Measurements from ENCODE around the gene FRMD1.

DNA sequence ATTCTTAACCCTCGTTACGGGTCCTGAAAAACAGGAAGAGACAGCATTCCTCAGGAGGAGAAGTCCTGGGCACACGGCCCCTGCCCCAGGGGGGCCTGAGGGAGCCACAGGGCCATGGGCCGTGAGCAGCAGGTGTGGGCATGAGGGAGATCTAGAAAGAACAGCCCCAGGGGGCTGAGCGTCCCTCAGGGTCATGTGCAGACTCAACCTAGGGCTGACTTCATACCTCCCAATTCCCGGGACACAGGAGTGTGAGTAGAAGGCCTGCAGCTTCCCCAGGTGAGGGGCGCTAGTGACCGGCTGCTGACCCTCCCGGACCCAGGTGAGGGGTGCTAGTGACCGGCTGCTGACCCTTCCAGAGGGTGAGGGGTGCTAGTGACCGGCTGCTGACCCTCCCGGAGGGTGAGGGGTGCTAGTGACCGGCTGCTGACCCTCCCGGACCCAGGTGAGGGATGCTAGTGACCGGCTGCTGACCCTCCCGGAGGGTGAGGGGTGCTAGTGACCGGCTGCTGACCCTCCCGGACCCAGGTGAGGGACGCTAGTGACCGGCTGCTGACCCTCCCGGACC, 35.1 kb downstream of the FRMD1 start:
- TF ChIP-seq, protein P1, sequence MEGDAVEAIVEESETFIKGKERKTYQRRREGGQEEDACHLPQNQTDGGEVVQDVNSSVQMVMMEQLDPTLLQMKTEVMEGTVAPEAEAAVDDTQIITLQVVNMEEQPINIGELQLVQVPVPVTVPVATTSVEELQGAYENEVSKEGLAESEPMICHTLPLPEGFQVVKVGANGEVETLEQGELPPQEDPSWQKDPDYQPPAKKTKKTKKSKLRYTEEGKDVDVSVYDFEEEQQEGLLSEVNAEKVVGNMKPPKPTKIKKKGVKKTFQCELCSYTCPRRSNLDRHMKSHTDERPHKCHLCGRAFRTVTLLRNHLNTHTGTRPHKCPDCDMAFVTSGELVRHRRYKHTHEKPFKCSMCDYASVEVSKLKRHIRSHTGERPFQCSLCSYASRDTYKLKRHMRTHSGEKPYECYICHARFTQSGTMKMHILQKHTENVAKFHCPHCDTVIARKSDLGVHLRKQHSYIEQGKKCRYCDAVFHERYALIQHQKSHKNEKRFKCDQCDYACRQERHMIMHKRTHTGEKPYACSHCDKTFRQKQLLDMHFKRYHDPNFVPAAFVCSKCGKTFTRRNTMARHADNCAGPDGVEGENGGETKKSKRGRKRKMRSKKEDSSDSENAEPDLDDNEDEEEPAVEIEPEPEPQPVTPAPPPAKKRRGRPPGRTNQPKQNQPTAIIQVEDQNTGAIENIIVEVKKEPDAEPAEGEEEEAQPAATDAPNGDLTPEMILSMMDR (IDR thresholded peaks at IDR 0.05 in 2 of 3, conservative IDR thresholded peaks at IDR 0.05 in 1 of 3; ENCODE audit: control insufficient read depth in 2 of 3, extremely low read depth in 1 of 3, insufficient read depth in 1 of 3, low read depth in 3 of 3, low read length in 3 of 3): no peak
- TF ChIP-seq, protein P2, sequence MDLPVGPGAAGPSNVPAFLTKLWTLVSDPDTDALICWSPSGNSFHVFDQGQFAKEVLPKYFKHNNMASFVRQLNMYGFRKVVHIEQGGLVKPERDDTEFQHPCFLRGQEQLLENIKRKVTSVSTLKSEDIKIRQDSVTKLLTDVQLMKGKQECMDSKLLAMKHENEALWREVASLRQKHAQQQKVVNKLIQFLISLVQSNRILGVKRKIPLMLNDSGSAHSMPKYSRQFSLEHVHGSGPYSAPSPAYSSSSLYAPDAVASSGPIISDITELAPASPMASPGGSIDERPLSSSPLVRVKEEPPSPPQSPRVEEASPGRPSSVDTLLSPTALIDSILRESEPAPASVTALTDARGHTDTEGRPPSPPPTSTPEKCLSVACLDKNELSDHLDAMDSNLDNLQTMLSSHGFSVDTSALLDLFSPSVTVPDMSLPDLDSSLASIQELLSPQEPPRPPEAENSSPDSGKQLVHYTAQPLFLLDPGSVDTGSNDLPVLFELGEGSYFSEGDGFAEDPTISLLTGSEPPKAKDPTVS (IDR thresholded peaks at IDR 0.05; ENCODE audit: low read depth, low read length): no peak
- TF ChIP-seq YY1 (IDR thresholded peaks at IDR 0.05; ENCODE audit: low read depth, low read length) (no peak), CHD1 (IDR thresholded peaks at IDR 0.05; ENCODE audit: low read depth, low read length) (no peak), SMAD1 (IDR thresholded peaks at IDR 0.05; ENCODE audit: low read depth, partially characterized antibody) (no peak), RUNX3 (IDR thresholded peaks at IDR 0.05; ENCODE audit: low read length) (no peak), RCOR1 (conservative IDR thresholded peaks at IDR 0.05; ENCODE audit: low read depth, low read length) (no peak), NFYB (IDR thresholded peaks at IDR 0.05; ENCODE audit: insufficient read depth, low read depth, low read length) (no peak)
- TF ChIP-seq, protein P3, sequence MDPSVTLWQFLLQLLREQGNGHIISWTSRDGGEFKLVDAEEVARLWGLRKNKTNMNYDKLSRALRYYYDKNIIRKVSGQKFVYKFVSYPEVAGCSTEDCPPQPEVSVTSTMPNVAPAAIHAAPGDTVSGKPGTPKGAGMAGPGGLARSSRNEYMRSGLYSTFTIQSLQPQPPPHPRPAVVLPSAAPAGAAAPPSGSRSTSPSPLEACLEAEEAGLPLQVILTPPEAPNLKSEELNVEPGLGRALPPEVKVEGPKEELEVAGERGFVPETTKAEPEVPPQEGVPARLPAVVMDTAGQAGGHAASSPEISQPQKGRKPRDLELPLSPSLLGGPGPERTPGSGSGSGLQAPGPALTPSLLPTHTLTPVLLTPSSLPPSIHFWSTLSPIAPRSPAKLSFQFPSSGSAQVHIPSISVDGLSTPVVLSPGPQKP (IDR thresholded peaks at IDR 0.05; ENCODE audit: low read depth, low read length): no peak
- TF ChIP-seq, protein P4, sequence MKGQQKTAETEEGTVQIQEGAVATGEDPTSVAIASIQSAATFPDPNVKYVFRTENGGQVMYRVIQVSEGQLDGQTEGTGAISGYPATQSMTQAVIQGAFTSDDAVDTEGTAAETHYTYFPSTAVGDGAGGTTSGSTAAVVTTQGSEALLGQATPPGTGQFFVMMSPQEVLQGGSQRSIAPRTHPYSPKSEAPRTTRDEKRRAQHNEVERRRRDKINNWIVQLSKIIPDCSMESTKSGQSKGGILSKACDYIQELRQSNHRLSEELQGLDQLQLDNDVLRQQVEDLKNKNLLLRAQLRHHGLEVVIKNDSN (IDR thresholded peaks at IDR 0.05; ENCODE audit: borderline replicate concordance, extremely low read length, insufficient read depth, low read depth, low read length): no peak
